GM19328 (cell line): ENCODE measurements around the gene NPAS1.
"Not testable (repeated sequence)": the region's sequence is repeated elsewhere in the genome, so short reads cannot be mapped to it uniquely, and the experiment has no call there.

ENCODE experiments used
- ATAC-seq: cut with Tn5 transposase; IDR thresholded peaks from one replicate; pipeline ENCODE4 v1.9.1; 2021; ENCODE audit warnings: mild to moderate bottlenecking, moderate library complexity; ENCODE audit not compliant: unreplicated experiment

NPAS1 gene

GRCh38 chr19:46988614-46989230 lies 30.9 kb upstream of the NPAS1 start:
- ATAC-seq: no peak

DNA sequence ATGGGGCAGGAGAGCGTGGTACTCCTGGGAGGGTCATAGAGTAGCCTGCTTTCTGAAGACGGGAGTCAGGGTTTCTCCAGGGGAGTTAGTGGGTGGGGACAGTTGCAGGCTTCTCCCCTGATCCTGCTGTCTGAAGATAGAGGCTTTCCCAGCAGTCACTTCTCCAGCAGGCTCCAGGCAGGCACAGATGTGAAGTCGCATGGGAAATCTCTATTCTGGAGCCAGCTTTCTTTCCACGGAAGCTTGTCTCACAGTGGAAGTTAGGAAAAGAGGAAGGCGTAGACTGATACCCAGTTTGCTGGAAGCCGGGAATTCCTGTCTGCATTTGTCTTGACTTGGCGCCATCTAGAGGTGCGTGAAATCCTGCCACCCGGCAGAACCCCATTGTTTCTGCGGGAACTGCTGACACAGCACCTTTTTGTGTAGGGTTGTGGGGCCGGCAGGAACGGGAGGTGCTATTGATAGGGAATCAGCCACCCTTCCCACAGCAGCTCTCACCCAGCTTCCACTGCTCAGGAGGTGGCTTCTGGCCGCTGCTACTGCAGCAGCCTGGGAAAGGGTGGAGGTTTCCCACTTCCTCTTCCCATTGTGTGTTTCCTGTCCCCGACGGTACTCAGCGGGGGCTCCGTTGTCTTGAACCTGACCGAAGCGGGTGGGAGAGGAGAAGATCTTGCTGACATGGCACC lies 28.5 kb upstream of the NPAS1 start:
- ATAC-seq: no peak

GRCh38 chr19:46992699-46993535 lies 26.7 kb upstream of the NPAS1 start:
- ATAC-seq: no peak

- ATAC-seq: no peak
Measured at GRCh38 chr19:46993622-46994021, 26.0 kb upstream of the NPAS1 start.

- no peak for ATAC-seq
Measured at GRCh38 chr19:46994141-46994686, 25.4 kb upstream of the NPAS1 start.

DNA sequence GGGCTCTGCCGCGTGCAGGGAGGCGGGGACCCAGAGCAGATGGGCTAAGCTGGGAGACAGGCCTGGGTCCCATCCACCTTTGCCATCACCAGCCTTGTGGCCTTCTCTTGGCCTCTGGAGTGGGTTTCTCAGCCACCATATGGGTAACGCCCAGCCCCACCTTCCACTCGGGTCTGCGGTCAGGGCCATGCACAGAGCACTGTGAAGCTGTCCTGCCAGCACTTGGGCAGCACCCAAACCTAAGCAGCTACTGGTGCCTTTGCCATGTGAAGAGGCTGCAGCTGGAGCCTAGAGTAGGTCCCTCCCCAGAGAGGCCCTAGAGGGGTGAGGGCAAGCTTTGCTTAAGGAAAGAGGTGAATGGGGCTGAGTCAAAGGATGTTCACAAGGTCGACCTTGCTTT lies 24.1 kb upstream of the NPAS1 start:
- no peak for ATAC-seq

DNA sequence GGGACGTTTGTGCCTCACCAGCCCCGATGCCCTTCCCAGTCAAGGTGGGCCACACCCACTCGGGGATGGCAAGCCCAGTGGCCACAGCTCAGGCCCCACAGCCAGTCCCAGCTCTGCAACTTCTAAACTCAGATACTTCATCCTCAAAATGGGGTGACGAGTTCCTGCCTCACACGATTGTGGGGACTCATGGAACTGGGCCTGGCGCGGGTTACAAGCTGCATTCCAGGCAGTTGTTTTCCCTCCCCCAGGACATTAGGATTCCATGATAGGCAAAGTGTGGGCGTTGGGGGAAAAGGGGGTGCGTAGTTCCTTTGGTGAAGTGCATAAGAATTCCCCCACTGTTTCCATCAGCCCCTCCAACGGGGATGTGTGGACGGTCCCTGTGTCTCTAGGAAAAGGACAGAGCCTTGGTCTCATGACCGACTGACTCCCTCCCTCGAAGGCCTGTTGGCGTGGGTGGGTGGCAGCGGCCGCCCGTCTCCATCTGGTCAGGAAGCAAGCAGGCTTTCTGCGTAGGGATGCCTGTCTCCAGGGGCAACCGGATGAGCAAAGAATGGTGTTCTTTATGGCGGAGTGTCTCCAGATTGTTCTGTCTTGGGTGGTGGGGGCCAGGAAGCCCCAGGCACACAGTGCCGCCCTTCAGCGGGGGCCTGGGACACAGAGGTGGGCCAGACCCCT lies 21.1 kb upstream of the NPAS1 start:
- no peak for ATAC-seq

DNA sequence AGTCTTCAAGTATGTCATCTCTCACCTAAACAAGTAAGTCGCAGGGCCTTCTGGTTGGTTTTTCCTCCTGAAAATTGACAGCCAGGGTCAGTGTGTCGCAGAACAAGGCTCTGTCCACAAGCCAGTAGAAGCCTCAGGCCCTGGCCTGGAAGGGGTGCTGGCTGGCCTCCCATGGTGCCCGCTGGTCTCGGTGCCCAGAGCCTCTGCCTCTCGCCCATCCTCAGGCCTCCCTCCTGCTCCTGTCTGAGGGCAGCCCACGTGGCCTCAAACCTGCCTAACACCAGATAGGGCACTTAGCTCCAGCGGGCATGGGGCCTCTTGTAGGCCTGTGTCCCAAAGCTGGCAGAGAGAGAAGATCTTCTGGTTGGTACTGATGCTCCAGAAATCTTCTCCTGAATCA lies 20.3 kb upstream of the NPAS1 start:
- no peak for ATAC-seq

DNA sequence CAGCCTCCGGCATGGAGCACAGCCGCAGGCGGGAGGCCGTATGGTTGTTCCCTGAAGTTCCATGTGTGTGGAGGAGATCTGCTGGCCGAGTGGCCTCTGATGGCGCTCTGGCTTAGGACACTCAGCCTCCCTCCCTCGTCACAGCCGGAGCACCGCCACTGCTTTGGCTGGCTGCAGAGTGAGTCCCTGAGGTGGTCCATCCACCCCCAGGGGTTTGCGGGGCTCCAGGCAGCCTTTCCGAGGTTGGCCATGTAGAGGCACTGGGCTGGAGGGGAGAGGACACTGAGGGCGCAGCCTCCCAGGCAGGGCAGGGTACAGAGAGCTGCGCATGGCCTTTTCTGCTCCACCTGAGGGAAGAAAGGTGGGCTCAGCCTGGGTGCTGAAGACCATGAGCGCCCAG lies 19.8 kb upstream of the NPAS1 start:
- no peak for ATAC-seq

DNA sequence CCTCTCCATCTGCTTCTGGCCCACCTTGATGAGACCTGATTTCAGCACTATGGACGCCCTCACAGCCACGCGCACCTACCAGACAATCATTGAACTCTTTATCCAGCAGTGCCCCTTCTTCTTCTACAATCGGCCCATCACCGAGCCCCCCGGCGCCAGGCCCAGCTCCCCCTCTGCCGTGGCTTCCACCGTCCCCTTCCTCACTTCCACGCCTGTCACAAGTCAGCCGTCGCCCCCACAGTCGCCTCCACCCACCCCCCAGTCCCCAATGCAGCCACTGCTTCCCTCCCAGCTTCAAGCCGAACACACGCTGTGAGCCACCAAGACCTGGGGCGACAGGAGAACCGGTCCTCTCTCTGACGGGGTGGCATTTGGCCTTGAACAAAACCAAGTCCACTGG lies 19.3 kb upstream of the NPAS1 start:
- no peak for ATAC-seq

- ATAC-seq: no peak
Measured at GRCh38 chr19:47001584-47001983, 18.1 kb upstream of the NPAS1 start.

GRCh38 chr19:47002106-47002766 lies 17.4 kb upstream of the NPAS1 start:
- ATAC-seq: no peak

DNA sequence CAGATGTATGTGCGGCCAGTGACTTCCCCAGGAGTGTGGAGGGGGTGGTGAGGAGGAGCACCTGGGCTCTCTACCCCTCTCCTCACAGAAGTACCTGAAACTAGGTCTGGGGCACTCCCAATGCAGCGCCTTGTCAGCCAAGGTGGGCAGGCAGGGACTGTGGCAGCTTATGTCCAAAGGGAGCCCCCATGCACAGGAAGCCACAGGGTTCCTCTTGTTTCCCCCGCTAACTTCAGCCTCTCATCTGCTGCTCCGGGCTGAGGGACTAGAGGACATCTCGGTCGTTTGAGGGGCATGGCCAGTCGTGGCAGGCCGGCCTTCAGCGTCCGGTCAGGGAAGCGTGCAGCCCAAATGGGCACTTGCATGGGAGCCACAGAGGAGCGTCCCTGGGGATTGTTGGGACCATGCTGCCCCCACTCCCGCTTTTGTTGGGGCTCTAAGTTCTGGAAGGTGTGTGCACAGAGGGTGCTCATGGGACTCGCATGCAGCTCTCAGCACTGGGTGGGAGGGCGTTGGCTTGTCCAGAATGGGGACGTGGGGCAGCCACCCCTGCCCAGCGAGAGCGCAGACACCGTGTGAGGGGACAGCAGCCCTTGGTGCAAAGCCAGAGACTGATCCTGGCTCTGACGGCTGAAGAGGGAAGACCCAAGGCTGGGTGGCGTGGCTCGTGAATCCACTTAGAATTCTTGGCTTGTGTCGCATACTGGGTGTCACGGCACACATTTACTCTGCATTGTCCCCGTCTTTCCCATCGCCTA lies 16.6 kb upstream of the NPAS1 start:
- no peak for ATAC-seq

DNA sequence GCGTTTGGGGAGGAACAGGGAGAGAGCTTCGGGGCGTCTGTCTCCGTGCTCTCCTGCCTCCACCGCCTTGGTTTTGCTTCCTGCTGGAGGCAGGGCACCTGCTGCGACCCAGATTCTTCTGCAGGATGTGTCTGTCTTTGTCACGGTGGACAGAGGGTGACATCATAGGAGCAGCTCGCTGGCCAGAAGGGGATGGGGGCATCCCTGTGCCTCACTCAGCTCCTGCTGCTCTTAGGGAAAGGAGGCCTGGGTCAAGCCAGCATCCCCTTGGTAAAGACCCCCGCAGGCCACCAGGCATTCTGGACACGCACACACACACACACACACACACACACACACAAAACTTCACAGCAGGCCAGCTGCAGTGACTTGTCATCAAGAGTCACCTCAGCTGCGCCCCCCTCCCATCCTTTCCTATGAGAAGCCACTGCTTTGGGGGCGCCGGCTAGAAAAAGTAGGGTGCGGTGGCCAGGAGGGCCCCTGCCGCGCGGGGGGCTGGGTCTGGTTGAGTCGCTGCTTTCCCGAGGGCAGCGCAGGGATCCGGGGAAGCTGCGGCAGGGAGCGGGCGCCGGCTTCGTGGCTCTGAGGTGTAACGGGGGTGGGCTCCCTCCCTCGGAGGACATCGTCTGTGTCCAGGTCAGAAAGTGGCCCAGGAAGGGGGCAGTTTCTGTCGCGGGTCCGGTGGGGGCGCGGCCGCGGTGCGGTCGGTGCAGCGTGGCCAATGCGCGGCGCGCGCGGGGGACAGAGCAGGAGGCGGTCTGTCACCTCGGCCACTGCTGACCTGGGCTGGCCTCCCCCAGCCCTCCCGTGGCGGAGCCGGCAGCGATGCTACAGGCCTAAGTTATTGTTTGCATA lies 15.8 kb upstream of the NPAS1 start:
- no peak for ATAC-seq

GRCh38 chr19:47005164-47005641 lies 14.4 kb upstream of the NPAS1 start:
- no peak for ATAC-seq

DNA sequence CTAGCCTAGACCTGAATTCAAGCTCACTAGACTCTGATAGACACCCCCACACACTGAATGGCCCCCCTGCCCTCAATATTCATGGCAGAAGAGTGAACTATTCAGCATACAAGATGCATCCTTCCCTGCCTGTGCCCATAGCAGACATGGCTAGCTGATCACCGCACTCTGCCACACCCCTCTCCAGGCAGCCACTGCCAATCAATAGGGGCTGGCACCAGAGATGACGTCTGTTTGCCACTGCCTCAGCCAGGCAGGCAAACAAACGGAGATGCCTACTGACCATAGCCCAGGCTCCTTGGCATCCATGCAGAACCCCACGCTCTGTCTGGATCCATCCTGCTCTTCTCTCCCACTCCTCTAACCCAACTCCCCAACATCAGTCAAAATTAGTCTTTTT lies 13.8 kb upstream of the NPAS1 start:
- no peak for ATAC-seq

- no peak for ATAC-seq
Measured at GRCh38 chr19:47006496-47006895, 13.1 kb upstream of the NPAS1 start.

GRCh38 chr19:47010549-47010948 lies 9.1 kb upstream of the NPAS1 start:
- not testable (repeated sequence) for ATAC-seq

DNA sequence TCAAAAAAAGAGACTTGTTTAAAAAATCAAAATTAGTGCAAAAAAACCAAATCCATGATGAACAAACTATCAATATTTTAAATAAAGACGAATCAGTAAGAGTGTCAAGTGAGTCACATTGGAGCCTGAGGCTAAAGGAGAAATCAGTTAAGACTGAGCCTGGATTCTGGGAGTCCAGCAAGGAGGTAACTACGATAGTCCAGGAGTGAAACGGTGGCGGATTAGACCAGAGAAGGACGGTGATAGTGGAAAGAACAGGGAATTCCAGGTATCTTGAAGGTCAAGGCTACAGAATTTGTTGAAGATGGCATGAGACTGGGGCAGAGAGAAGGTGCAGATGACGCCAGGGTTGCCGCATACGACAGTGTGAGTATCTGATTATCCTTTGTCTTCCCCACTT lies 7.0 kb upstream of the NPAS1 start:
- ATAC-seq: no peak
